ENCODE results near the gene PCDHGA2. TPM values are rescaled to one million over a fixed set of nuclear protein-coding genes. Genes with fewer than 3 reads are reported as not detected.

PCDHGA2 gene
- total RNA-seq, 4 donors from 2014 or later, result 2.0 to 6.6 (median 4.0) TPM

- TF ChIP-seq CTCF (IDR thresholded peaks at IDR 0.05), result no peak
Observed at GRCh38 chr5:141389153-141390042, 50.8 kb downstream of the PCDHGA2 start.

GRCh38 chr5:141392429-141393198 lies 54.1 kb downstream of the PCDHGA2 start, which contains the start of gene PCDHGA8:
TSS of gene PCDHGA8 (plus strand) at chr5:141392633. CDS start at chr5:141392814, 181 bp downstream.
- TF ChIP-seq CTCF (IDR thresholded peaks at IDR 0.05), result no peak
- ATAC-seq (ENCODE audit: low FRiP score) (no peak), DNase-seq (ENCODE audit: low spot score) (no peak)

More at GRCh38 chr5:141389153-141390042, 50.8 kb downstream of the PCDHGA2 start:
- ATAC-seq (ENCODE audit: low FRiP score) (no peak), DNase-seq (ENCODE audit: low spot score) (no peak)

Other genes with a start within 250 kb of the PCDHGA2 start
- gene PCDHB2, start 244.1 kb upstream of the PCDHGA2 start, total RNA-seq, result 1 to 10 TPM; 2.2 to 4.9 (median 2.8) TPM
- 1 to 10 TPM; 1.4 to 4.4 (median 1.9) TPM for gene PCDHB3, start 238.3 kb upstream of the PCDHGA2 start, total RNA-seq
- gene PCDHB4, start 216.9 kb upstream of the PCDHGA2 start, total RNA-seq, result 1 to 10 TPM; 1.2 to 6.9 (median 3.2) TPM
- 1 to 10 TPM; 1.1 to 6.5 (median 2.7) TPM for gene PCDHB5, start 203.6 kb upstream of the PCDHGA2 start, total RNA-seq
- gene PCDHB6, start 188.7 kb upstream of the PCDHGA2 start, total RNA-seq, result 1 to 10 TPM in 1 of 4 donors, under 1 TPM in 3; 0.38 to 1.4 (median 0.47) TPM
- 1 to 10 TPM in 3 of 4 donors, under 1 TPM in 1; 0.94 to 3.3 (median 1.5) TPM for gene PCDHB7, start 166.1 kb upstream of the PCDHGA2 start, total RNA-seq
- under 1 TPM; 0.44 to 0.63 (median 0.53) TPM for gene PCDHB8, start 161.0 kb upstream of the PCDHGA2 start, total RNA-seq
- 1 to 10 TPM; 2.3 to 6.1 (median 3.6) TPM for gene PCDHB16, start 156.4 kb upstream of the PCDHGA2 start, total RNA-seq
- 1 to 10 TPM; 1.3 to 4.7 (median 2.8) TPM for gene PCDHB9, start 151.6 kb upstream of the PCDHGA2 start, total RNA-seq
- 1 to 10 TPM in 3 of 4 donors, under 1 TPM in 1; 0.96 to 3.6 (median 1.2) TPM for gene PCDHB10, start 146.4 kb upstream of the PCDHGA2 start, total RNA-seq
- gene PCDHB11, start 139.1 kb upstream of the PCDHGA2 start, total RNA-seq, result 1 to 10 TPM; 1.3 to 2.4 (median 1.7) TPM
- gene PCDHB12, start 130.0 kb upstream of the PCDHGA2 start, total RNA-seq, result 1 to 10 TPM; 1.9 to 4.4 (median 2.5) TPM
- gene PCDHB13, start 124.8 kb upstream of the PCDHGA2 start, total RNA-seq, result 1 to 10 TPM; 1.8 to 7.7 (median 3.0) TPM
- 1 to 10 TPM; 2.0 to 7.1 (median 3.1) TPM for gene PCDHB14, start 115.4 kb upstream of the PCDHGA2 start, total RNA-seq
- 1 to 10 TPM; 2.0 to 6.0 (median 3.3) TPM for gene PCDHB15, start 93.4 kb upstream of the PCDHGA2 start, total RNA-seq
- gene SLC25A2, start 34.7 kb upstream of the PCDHGA2 start, total RNA-seq, result 1 to 10 TPM in 1 of 4 donors, under 1 TPM in 1, not detected in 2; 0.46 to 2.0 TPM
- gene TAF7, start 18.0 kb upstream of the PCDHGA2 start, total RNA-seq, result 10 to 100 TPM; 43.7 to 57.8 (median 52.5) TPM
- gene PCDHGA1, start 8.2 kb upstream of the PCDHGA2 start, total RNA-seq, result 1 to 10 TPM in 1 of 4 donors, under 1 TPM in 3; 0.12 to 2.2 (median 0.59) TPM
- gene PCDHGA3, start 5.1 kb downstream of the PCDHGA2 start, total RNA-seq, result 1 to 10 TPM; 2.3 to 6.3 (median 2.8) TPM
- 1 to 10 TPM; 1.4 to 6.0 (median 2.2) TPM for gene PCDHGB1, start 11.3 kb downstream of the PCDHGA2 start, total RNA-seq
- 1 to 10 TPM; 2.6 to 9.0 (median 3.9) TPM for gene PCDHGA4, start 16.3 kb downstream of the PCDHGA2 start, total RNA-seq
- gene PCDHGB2, start 21.2 kb downstream of the PCDHGA2 start, total RNA-seq, result 10 to 100 TPM in 1 of 4 donors, 1 to 10 TPM in 3; 2.5 to 15.3 (median 4.4) TPM
- gene PCDHGA5, start 25.4 kb downstream of the PCDHGA2 start, total RNA-seq, result 10 to 100 TPM in 1 of 4 donors, 1 to 10 TPM in 3; 2.0 to 14.5 (median 3.3) TPM
- gene PCDHGB3, start 31.5 kb downstream of the PCDHGA2 start, total RNA-seq, result 10 to 100 TPM in 1 of 4 donors, 1 to 10 TPM in 3; 2.5 to 13.2 (median 3.9) TPM
- gene PCDHGA6, start 35.1 kb downstream of the PCDHGA2 start, total RNA-seq, result 1 to 10 TPM; 3.0 to 6.9 (median 4.6) TPM
- gene PCDHGA7, start 44.0 kb downstream of the PCDHGA2 start, total RNA-seq, result 1 to 10 TPM; 1.1 to 9.0 (median 3.6) TPM
- gene PCDHGB4, start 48.9 kb downstream of the PCDHGA2 start, total RNA-seq, result 10 to 100 TPM in 1 of 4 donors, 1 to 10 TPM in 3; 2.4 to 14.5 (median 6.1) TPM
- gene PCDHGA8, start 53.9 kb downstream of the PCDHGA2 start, total RNA-seq, result 1 to 10 TPM in 3 of 4 donors, under 1 TPM in 1; 0.72 to 7.4 (median 2.2) TPM
- 10 to 100 TPM in 1 of 4 donors, 1 to 10 TPM in 3; 6.5 to 18.8 (median 8.9) TPM for gene PCDHGB5, start 59.2 kb downstream of the PCDHGA2 start, total RNA-seq
- 10 to 100 TPM in 1 of 4 donors, 1 to 10 TPM in 3; 5.0 to 14.8 (median 7.3) TPM for gene PCDHGA9, start 64.0 kb downstream of the PCDHGA2 start, total RNA-seq
- 10 to 100 TPM in 1 of 4 donors, 1 to 10 TPM in 3; 4.2 to 12.6 (median 6.5) TPM for gene PCDHGB6, start 69.3 kb downstream of the PCDHGA2 start, total RNA-seq
- gene PCDHGA10, start 74.2 kb downstream of the PCDHGA2 start, total RNA-seq, result 10 to 100 TPM in 1 of 4 donors, 1 to 10 TPM in 3; 5.5 to 14.0 (median 6.8) TPM
- gene PCDHGB7, start 78.9 kb downstream of the PCDHGA2 start, total RNA-seq, result 10 to 100 TPM in 2 of 4 donors, 1 to 10 TPM in 2; 7.8 to 25.2 (median 10.2) TPM
- 10 to 100 TPM in 1 of 4 donors, 1 to 10 TPM in 3; 3.1 to 12.1 (median 5.3) TPM for gene PCDHGA11, start 82.3 kb downstream of the PCDHGA2 start, total RNA-seq
- 10 to 100 TPM in 3 of 4 donors, 1 to 10 TPM in 1; 7.5 to 18.4 (median 14.2) TPM for gene PCDHGA12, start 91.7 kb downstream of the PCDHGA2 start, total RNA-seq
- gene PCDHGC3, start 137.2 kb downstream of the PCDHGA2 start, total RNA-seq, result 10 to 100 TPM; 34.8 to 83.1 (median 41.9) TPM
- 1 to 10 TPM; 1.5 to 4.1 (median 3.5) TPM for gene PCDHGC4, start 146.3 kb downstream of the PCDHGA2 start, total RNA-seq
- 1 to 10 TPM; 1.1 to 3.2 (median 2.1) TPM for gene PCDHGC5, start 150.3 kb downstream of the PCDHGA2 start, total RNA-seq